GM12874 (cell line): Measurements from ENCODE around the gene WDR44.

Source experiments
- CTCF ChIP-seq: IDR thresholded peaks from 2 replicates; pipeline ENCODE4 v1.5.1; 2011; ENCODE audit warnings: low read depth, mild to moderate bottlenecking, control low read depth, low read length, moderate library complexity; ENCODE audit not compliant: insufficient read depth

WDR44 gene

GRCh38 chrX:118367338-118367737 lies 21.4 kb downstream of the WDR44 start:
- no peak for TF ChIP-seq CTCF

DNA sequence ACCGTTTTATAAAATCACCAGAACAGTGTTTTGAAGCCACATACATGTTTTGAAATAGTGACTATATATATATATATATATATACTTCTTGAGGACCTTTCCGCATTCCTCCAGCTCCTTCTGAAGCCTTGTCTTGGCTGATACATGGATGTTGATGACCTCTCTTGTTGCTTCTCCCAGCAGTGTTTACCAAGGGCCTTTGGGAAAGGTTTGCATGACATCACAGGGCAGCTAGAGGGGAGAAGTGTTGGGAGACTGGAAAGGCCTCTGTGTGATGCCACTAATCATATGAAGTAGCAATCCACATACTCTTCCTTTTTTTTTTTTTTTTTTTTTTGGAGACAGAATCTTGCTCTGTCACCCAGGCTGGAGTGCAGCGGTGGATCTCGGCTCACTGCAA lies 22.5 kb downstream of the WDR44 start:
- no peak for TF ChIP-seq CTCF

DNA sequence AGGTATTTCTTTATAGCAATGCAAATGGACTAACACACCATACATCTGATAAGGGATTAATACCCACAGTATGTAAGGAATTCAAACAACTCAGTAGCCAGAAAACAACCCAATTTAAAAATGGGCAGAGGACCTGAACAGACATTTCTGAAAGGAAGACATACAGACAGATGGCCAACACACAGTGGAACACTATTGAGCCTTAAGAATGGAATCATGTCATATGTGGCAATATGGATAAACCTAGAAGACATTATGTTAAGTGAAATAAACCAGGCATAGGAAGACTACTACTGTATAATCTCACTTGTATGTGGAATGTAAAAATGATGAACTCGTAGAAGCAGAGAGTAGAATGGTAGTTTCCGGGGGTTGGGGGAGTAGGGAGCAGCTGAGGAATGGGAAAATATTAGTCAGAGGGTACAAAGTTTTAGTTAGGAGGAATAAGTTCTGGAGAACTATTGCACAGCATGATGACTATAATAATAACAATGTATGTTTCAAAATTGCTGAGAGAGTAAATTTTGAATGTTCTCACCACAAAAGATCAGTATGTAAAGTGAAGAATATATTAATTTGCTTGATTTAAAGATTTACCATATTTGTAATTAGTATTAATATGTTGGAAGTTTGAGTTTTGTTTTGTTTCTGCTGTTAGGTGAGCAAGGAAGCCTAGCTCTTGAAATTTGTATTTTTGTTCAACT lies 25.2 kb downstream of the WDR44 start:
- no peak for TF ChIP-seq CTCF

DNA sequence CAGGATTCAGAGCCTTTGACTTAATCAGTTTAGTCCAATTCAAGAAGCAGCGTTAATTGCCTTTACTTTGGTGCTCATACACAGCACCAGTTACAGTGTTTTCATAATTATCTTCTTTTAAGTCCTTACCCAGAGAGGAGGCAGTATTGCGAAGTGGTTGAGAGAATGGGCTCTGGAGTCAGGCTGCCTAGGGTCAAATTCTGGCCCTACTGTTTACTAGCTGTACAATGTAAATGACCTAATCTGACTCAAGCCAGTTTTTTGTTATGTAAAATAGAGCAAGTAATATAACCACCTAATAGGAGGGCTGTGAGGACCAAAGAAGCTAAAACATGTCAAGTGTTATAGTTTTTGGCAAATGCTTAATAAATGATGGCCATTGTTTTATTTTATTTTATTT lies 27.6 kb downstream of the WDR44 start:
- TF ChIP-seq CTCF: no peak

DNA sequence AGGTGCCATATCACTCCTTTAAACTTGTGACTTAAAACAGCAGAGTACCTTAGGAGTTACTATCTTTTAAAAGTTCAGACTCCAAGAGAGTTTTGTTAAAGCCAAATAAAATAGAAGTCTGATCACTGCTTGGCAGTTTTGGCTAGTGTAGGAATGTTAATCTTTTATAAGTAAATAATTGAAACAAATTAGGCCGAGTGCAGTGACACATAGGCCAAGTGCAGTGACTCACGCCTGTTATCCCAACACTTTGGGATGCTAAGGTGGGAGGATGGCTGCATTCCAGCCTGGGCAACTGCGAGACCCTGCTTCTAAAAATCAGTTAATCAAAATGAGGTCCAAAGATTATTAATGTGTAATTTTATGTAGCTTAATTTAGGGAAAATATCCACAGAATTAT lies 37.2 kb downstream of the WDR44 start:
- TF ChIP-seq CTCF: no peak

DNA sequence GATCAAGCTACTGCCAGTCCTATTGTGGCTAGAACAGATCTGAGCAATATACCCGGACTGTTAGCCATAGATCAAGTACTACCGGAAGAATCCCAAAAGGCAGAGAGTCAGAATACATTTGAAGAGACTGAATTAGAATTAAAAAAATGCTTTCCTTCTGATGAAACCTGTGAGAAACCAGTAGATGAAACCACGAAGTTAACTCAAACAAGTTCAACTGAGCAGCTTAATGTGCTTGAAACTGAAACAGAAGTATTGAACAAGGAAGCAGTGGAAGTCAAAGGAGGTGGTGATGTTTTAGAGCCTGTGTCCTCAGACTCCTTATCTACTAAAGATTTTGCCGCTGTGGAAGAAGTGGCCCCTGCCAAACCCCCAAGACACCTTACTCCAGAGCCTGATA lies 46.8 kb downstream of the WDR44 start:
- no peak for TF ChIP-seq CTCF

DNA sequence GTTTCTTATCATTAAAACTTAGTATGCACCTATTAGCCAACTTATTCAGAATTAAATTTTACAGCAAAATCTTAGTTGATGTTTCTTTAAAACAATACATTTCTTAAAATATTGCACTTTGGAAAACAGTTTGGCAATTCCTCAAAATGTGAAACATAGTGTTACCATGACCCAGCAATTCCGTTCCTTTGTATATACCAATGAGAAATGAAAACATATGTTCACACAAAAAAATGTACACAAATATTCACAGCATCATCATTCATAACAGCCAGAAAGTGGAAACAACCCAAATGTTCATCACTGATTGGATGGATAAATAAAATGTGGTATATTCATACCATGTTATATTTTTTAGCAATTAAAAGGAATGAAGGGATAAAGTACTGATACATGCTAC lies 50.2 kb downstream of the WDR44 start:
- no peak for TF ChIP-seq CTCF
